K562 (cell line): ENCODE data around the gene SEL1L. TPM values are rescaled to one million over a fixed set of nuclear protein-coding genes. Genes with fewer than 3 reads are reported as not detected.
A peak's percentile ranks its signal among the peaks of the same experiment; 100 is the strongest.

Experiments
- CBFB ChIP-seq: sonication (generic); formaldehyde crosslinking; IDR thresholded peaks from 2 replicates; pipeline ENCODE4 v1.4.0; 2020; ENCODE audit warnings: mild to moderate bottlenecking, missing genetic modification reagents
- CREBBP ChIP-seq: IDR thresholded peaks from one replicate; pipeline ENCODE4 v1.6.1; 2012; ENCODE audit warnings: low read depth, mild to moderate bottlenecking, control low read depth, inconsistent platforms, low read length
- CTBP1 ChIP-seq: fragments of 450-650 bp; IDR thresholded peaks from 2 replicates; pipeline ENCODE4 v1.6.1; 2016; ENCODE audit warnings: borderline replicate concordance
- EGR1 ChIP-seq: fragments of 450-650 bp; conservative IDR thresholded peaks from 2 replicates; pipeline ENCODE4 v1.6.1; 2017; ENCODE audit warnings: mild to moderate bottlenecking
- FOXK2 ChIP-seq, 2 experiments: fragments of 450-650 bp; IDR thresholded peaks in 1 of 2; conservative IDR thresholded peaks in 1 of 2; 2 replicates each; pipeline ENCODE4 v1.6.1; 2016; ENCODE audit warnings: low read depth in 2 of 2, mild to moderate bottlenecking in 1 of 2
- HMBOX1 ChIP-seq: sonication (generic); IDR thresholded peaks from 2 replicates; pipeline ENCODE4 v1.6.1; 2016
- MEF2D ChIP-seq: conservative IDR thresholded peaks from 2 replicates; pipeline ENCODE4 v1.6.1; 2016; ENCODE audit warnings: low read depth, missing genetic modification characterization, missing compliant biosample characterization
- MEIS2 ChIP-seq: fragments of 450-650 bp; IDR thresholded peaks from 2 replicates; pipeline ENCODE4 v1.6.1; 2014; ENCODE audit warnings: mild to moderate bottlenecking; ENCODE audit not compliant: partially characterized antibody
- MTA1 ChIP-seq: fragments of 450-650 bp; IDR thresholded peaks from 2 replicates; pipeline ENCODE4 v1.6.1; 2017; ENCODE audit warnings: borderline replicate concordance
- NFE2 ChIP-seq: IDR thresholded peaks from 2 replicates; pipeline ENCODE4 v1.6.1; 2014; ENCODE audit warnings: antibody characterized with exemption, low read depth
- NR2C1 ChIP-seq, 2 experiments: fragments of 450-650 bp; IDR thresholded peaks; 2 replicates each; pipeline ENCODE4 v1.6.1; 2017; ENCODE audit warnings: mild to moderate bottlenecking in 2 of 2, antibody characterized with exemption in 1 of 2, inconsistent platforms in 1 of 2, missing compliant biosample characterization in 1 of 2, missing genetic modification characterization in 1 of 2
- RBM17 ChIP-seq: fragments of 200-400 bp; formaldehyde crosslinking; IDR thresholded peaks from 2 replicates; pipeline ENCODE4 v1.6.1; 2017; ENCODE audit warnings: low read depth, mild to moderate bottlenecking, low read length, borderline replicate concordance
- RCOR1 ChIP-seq, 2 experiments: IDR thresholded peaks; 2 replicates each; pipeline ENCODE4 v1.6.1; 2012; ENCODE audit warnings: low read depth in 2 of 2, low read length in 2 of 2, borderline replicate concordance in 1 of 2, improper control_type of control experiment in 1 of 2
- ZBTB7A ChIP-seq: IDR thresholded peaks from 2 replicates; pipeline ENCODE4 v1.6.1; 2011; ENCODE audit warnings: low read depth, mild to moderate bottlenecking, low read length, moderate library complexity, borderline replicate concordance; ENCODE audit not compliant: control insufficient read depth
- ZNF121 ChIP-seq: sonication (generic); formaldehyde crosslinking; conservative IDR thresholded peaks from 2 replicates; pipeline ENCODE4 v1.8.0; 2022; ENCODE audit warnings: missing genetic modification reagents
- ZNF316 ChIP-seq: fragments of 450-650 bp; IDR thresholded peaks from 2 replicates; pipeline ENCODE4 v1.6.1; 2016
- ZNF395 ChIP-seq: fragments of 200-800 bp; sonication (Bioruptor generic); IDR thresholded peaks from 2 replicates; pipeline ENCODE4 v1.6.1; 2017; ENCODE audit warnings: missing genetic modification characterization, missing compliant biosample characterization
- ZNF75A ChIP-seq: fragments of 450-650 bp; formaldehyde crosslinking; IDR thresholded peaks from 2 replicates; pipeline ENCODE4 v1.4.0; 2020; ENCODE audit warnings: mild to moderate bottlenecking
- polyA plus RNA-seq, 8 experiments: library from polyadenylated mRNA; depleted of rRNA in 4 of 8; stranded (reverse) in 5 of 8; unstranded in 3 of 8; fragments of >200 nt; fragmentation: Nextera tagmentation in 2 of 8; fragmentation: Illumina TruSeq in 1 of 8; extraction: Ambion mirVana in 2 of 8; extraction: Trizol in 1 of 8; gene quantifications; 2 replicates each; pipeline versions ENCODE4 v1.2.1 to v1.2.3, GENCODE V29; 2011 to 2014; ENCODE audit warnings: inconsistent platforms in 1 of 8, missing spikeins in 1 of 8
- total RNA-seq, 7 experiments: library from RNA; depleted of rRNA in 6 of 7; stranded (reverse); fragments of >200 nt in 6 of 7; fragmentation: Illumina TruSeq in 2 of 7; extraction: Trizol in 2 of 7; gene quantifications; 2 replicates each; pipeline versions ENCODE4 v1.2.1 to v1.2.3, GENCODE V29; 2011 to 2021; ENCODE audit warnings: low replicate concordance in 1 of 7
- TF ChIP-seq, protein P1 (sequence below): fragments of 250-450 bp; sonication (Bioruptor Pico); IDR thresholded peaks from 2 replicates; pipeline ENCODE4 v1.9.0; 2021; ENCODE audit warnings: mild to moderate bottlenecking
- TF ChIP-seq, protein P2 (sequence below), 2 experiments: IDR thresholded peaks in 1 of 2; conservative IDR thresholded peaks in 1 of 2; 2 replicates each; pipeline ENCODE4 v1.6.1; 2016; ENCODE audit warnings: low read depth in 2 of 2, mild to moderate bottlenecking in 1 of 2, missing compliant biosample characterization in 1 of 2, missing genetic modification characterization in 1 of 2, moderate library complexity in 1 of 2
- TF ChIP-seq, protein P3 (sequence below): sonication (generic); formaldehyde crosslinking; IDR thresholded peaks from 2 replicates; pipeline ENCODE4 v1.9.0; 2022; ENCODE audit warnings: mild to moderate bottlenecking, missing genetic modification reagents

SEL1L gene
- total and polyA plus RNA-seq, 9 of the 15 experiments (the other 6 are each of a cell fraction or from before 2014, with no cell fraction given) = 7.7 to 21.1 (median 13.6) TPM

GRCh38 chr14:81472096-81472800, 61.4 kb downstream of the SEL1L start (continued):
- TF ChIP-seq NR2C1 (IDR thresholded peaks at IDR 0.05) (no peak), NR2C1 (tag; IDR thresholded peaks at IDR 0.05) (peak; percentile 78), ZNF316 (no peak), RBM17 (no peak), CREBBP (no peak), RCOR1 (IDR thresholded peaks at IDR 0.05; ENCODE audit: borderline replicate concordance in 1 of 2, low read depth in 2 of 2, low read length in 2 of 2) (0 out of 4 replicates have a peak, but pooled peaks of 1 of the 2 experiments have one; percentile 5), ZNF75A (CRISPR knock-in tag) (no peak), EGR1 (no peak), MEF2D (tag) (no peak), FOXK2 (conservative IDR thresholded peaks at IDR 0.05 in 1 of 2, IDR thresholded peaks at IDR 0.05 in 1 of 2; ENCODE audit: low read depth in 2 of 2) (no peak), CTBP1 (peak; percentile 71), MEIS2 (peak; percentile 9), NFE2 (0 out of 2 replicates have a peak, but pooled peaks have one; percentile 2), MTA1 (no peak), HMBOX1 (peak; percentile 50), ZNF121 (no peak), ZBTB7A (no peak), ZNF395 (CRISPR knock-in tag) (0 out of 2 replicates have a peak, but pooled peaks have one; percentile 44), CBFB (CRISPR knock-in tag) (no peak)
- TF ChIP-seq, protein P1, sequence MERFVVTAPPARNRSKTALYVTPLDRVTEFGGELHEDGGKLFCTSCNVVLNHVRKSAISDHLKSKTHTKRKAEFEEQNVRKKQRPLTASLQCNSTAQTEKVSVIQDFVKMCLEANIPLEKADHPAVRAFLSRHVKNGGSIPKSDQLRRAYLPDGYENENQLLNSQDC = no peak
- TF ChIP-seq, protein P2, sequence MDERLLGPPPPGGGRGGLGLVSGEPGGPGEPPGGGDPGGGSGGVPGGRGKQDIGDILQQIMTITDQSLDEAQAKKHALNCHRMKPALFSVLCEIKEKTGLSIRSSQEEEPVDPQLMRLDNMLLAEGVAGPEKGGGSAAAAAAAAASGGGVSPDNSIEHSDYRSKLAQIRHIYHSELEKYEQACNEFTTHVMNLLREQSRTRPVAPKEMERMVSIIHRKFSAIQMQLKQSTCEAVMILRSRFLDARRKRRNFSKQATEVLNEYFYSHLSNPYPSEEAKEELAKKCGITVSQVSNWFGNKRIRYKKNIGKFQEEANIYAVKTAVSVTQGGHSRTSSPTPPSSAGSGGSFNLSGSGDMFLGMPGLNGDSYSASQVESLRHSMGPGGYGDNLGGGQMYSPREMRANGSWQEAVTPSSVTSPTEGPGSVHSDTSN (CRISPR knock-in tag; IDR thresholded peaks at IDR 0.05; ENCODE audit: low read depth) = no peak
- TF ChIP-seq, protein P2 (tag; conservative IDR thresholded peaks at IDR 0.05; ENCODE audit: low read depth) = no peak
- TF ChIP-seq, protein P3, sequence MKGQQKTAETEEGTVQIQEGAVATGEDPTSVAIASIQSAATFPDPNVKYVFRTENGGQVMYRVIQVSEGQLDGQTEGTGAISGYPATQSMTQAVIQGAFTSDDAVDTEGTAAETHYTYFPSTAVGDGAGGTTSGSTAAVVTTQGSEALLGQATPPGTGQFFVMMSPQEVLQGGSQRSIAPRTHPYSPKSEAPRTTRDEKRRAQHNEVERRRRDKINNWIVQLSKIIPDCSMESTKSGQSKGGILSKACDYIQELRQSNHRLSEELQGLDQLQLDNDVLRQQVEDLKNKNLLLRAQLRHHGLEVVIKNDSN (CRISPR knock-in tag) = no peak
